Panc1 (cell line): Measurements from ENCODE around the gene PDE4B. TPM values are rescaled to one million over a fixed set of nuclear protein-coding genes. Genes with fewer than 3 reads are reported as not detected.

ENCODE experiments used
- ATAC-seq: fragments of 200-7000 bp; cut with Tn5 transposase; 2 replicates; pipeline ENCODE4 v1.9.1; 2020; ENCODE audit warnings: mild to moderate bottlenecking, moderate library complexity
- BruUV-seq: library from RNA; stranded (reverse); fragments of 400-500 nt; replicated peaks from 2 replicates; lab custom pipeline; 2021; lab: Mats Ljungman, UMichigan
- CTCF ChIA-PET: fragments of 300-600 bp; sonication (Branson Sonifier 250); formaldehyde crosslinking; loops from one replicate; lab custom pipeline; 2022; ENCODE audit warnings: antibody characterized with exemption; lab: Charles Lee
- POLR2A ChIA-PET: fragments of 300-600 bp; sonication (Branson Sonifier 250); formaldehyde crosslinking; loops from one replicate; lab custom pipeline; 2022; ENCODE audit warnings: antibody characterized with exemption; lab: Charles Lee
- DNase-seq: peaks from one replicate; pipeline ENCODE4 v3.0.0-alpha.2; 2010; ENCODE audit warnings: low read depth, low spot score
- H3K27ac ChIP-seq: 2 replicates; pipeline ENCODE4 v1.5.1; 2011; ENCODE audit warnings: mild to moderate bottlenecking, low read length, inconsistent platforms
- H3K27me3 ChIP-seq: fragments of 200-500 bp; sonication (Bioruptor generic); 2 replicates; pipeline ENCODE4 v1.6.0; 2014; ENCODE audit warnings: low read length, inconsistent platforms; ENCODE audit not compliant: control insufficient read depth, insufficient read depth
- H3K36me3 ChIP-seq: fragments of 200-500 bp; sonication (Bioruptor generic); 2 replicates; pipeline ENCODE4 v1.5.1; 2014; ENCODE audit warnings: inconsistent platforms, mild to moderate bottlenecking, low read length, moderate library complexity; ENCODE audit not compliant: control insufficient read depth, insufficient read depth
- H3K4me1 ChIP-seq: 2 replicates; pipeline ENCODE4 v1.5.1; 2011; ENCODE audit warnings: inconsistent platforms, mild to moderate bottlenecking, low read length, moderate library complexity; ENCODE audit not compliant: control insufficient read depth, insufficient read depth
- H3K4me3 ChIP-seq, 2 experiments: 2 replicates each; pipeline ENCODE4 v1.5.1; 2011 to 2012; ENCODE audit warnings: low read depth in 2 of 2, low read length in 2 of 2, mild to moderate bottlenecking in 2 of 2, inconsistent platforms in 1 of 2, moderate library complexity in 1 of 2
- H3K9me3 ChIP-seq: fragments of 200-500 bp; sonication (Bioruptor generic); 2 replicates; pipeline ENCODE4 v1.5.1; 2014; ENCODE audit warnings: low read depth, mild to moderate bottlenecking, inconsistent platforms, low read length, moderate library complexity; ENCODE audit not compliant: control insufficient read depth, insufficient read depth
- POLR2AphosphoS5 ChIP-seq: IDR thresholded peaks from 2 replicates; pipeline ENCODE4 v1.6.1; 2012; ENCODE audit warnings: mild to moderate bottlenecking, low read depth, low read length, moderate library complexity
- SIN3A ChIP-seq: IDR thresholded peaks from 2 replicates; pipeline ENCODE4 v1.6.1; 2012; ENCODE audit warnings: low read depth, mild to moderate bottlenecking, low read length, moderate library complexity, borderline replicate concordance; ENCODE audit not compliant: insufficient read depth
- TCF7L2 ChIP-seq: IDR thresholded peaks from 2 replicates; pipeline ENCODE4 v1.6.1; 2011; ENCODE audit warnings: mild to moderate bottlenecking, low read depth, low read length, inconsistent platforms
- in situ Hi-C: cut with HindIII; loops from 2 replicates; pipeline ENCODE4 v1.10.0; 2016; ENCODE audit warnings: low sequenced_read_pairs, low pct_unique_long_range_greater_than_20kb
- intact Hi-C: fragments of 100-400 bp; cut with micrococcal nuclease; formaldehyde crosslinking; loops from one replicate; pipeline ENCODE4 v1.10.0; 2022; ENCODE audit not compliant: unreplicated experiment
- total RNA-seq: library from RNA; stranded (reverse); gene quantifications from one replicate; pipeline ENCODE4 v1.2.1, GENCODE V29; 2021; ENCODE audit not compliant: unreplicated experiment
- TF ChIP-seq, protein P1 (sequence below), 2 experiments: IDR thresholded peaks; 2 replicates each; pipeline ENCODE4 v1.6.1; 2011 to 2012; ENCODE audit warnings: low read depth in 2 of 2, control low read depth in 1 of 2, low read length in 1 of 2, mild to moderate bottlenecking in 1 of 2, moderate library complexity in 1 of 2; ENCODE audit not compliant: insufficient read depth in 1 of 2
- TF ChIP-seq, protein P2 (sequence below): fragments of 450-650 bp; IDR thresholded peaks from 2 replicates; pipeline ENCODE4 v1.5.1; 2017; ENCODE audit warnings: mild to moderate bottlenecking

PDE4B gene
- total RNA-seq, 1 experiment from 2014 or later, result 0.26 TPM

DNA sequence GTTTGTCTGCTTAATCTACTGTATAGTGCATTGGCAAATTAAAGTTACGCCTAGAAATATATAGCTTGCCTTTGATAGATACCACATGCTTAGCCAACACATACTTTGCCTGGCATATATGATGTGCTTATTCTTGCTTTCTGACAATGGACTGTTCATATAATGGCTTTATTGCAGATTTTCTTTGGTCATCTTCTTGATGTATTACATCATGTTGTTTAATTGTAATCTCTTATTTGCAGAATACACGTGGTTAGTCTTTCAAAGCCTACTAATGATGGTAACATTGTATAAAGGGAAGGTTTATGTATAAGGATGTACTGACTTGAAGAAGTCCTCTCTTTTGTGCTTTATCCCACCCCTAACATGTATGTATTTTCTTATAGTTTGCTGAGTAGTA is 201.5 kb downstream of the PDE4B start:
- Histone ChIP-seq H3K9me3 (no peaks in the 10 kb centered on the region), H3K27ac (no peak overlapping the region), H3K27me3 (no peaks in the 10 kb centered on the region), H3K4me1 (no peaks in the 10 kb centered on the region), H3K4me3 (no peak overlapping the region), H3K36me3 (no peaks in the 10 kb centered on the region)
- ChIA-PET CTCF (no interaction called here), POLR2A (no interaction called here)
- no TSS peak for BruUV-seq
- intact Hi-C loops (no loop called here), in situ Hi-C loops (no loop called here)
- DNase-seq (no peak), ATAC-seq (no peak)
- TF ChIP-seq, protein P1, sequence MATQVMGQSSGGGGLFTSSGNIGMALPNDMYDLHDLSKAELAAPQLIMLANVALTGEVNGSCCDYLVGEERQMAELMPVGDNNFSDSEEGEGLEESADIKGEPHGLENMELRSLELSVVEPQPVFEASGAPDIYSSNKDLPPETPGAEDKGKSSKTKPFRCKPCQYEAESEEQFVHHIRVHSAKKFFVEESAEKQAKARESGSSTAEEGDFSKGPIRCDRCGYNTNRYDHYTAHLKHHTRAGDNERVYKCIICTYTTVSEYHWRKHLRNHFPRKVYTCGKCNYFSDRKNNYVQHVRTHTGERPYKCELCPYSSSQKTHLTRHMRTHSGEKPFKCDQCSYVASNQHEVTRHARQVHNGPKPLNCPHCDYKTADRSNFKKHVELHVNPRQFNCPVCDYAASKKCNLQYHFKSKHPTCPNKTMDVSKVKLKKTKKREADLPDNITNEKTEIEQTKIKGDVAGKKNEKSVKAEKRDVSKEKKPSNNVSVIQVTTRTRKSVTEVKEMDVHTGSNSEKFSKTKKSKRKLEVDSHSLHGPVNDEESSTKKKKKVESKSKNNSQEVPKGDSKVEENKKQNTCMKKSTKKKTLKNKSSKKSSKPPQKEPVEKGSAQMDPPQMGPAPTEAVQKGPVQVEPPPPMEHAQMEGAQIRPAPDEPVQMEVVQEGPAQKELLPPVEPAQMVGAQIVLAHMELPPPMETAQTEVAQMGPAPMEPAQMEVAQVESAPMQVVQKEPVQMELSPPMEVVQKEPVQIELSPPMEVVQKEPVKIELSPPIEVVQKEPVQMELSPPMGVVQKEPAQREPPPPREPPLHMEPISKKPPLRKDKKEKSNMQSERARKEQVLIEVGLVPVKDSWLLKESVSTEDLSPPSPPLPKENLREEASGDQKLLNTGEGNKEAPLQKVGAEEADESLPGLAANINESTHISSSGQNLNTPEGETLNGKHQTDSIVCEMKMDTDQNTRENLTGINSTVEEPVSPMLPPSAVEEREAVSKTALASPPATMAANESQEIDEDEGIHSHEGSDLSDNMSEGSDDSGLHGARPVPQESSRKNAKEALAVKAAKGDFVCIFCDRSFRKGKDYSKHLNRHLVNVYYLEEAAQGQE (IDR thresholded peaks at IDR 0.05; ENCODE audit: insufficient read depth in 1 of 2, low read depth in 2 of 2, low read length in 1 of 2), result no peak
- TF ChIP-seq POLR2AphosphoS5 (no peak), TCF7L2 (no peak), SIN3A (no peak)
- TF ChIP-seq, protein P2, sequence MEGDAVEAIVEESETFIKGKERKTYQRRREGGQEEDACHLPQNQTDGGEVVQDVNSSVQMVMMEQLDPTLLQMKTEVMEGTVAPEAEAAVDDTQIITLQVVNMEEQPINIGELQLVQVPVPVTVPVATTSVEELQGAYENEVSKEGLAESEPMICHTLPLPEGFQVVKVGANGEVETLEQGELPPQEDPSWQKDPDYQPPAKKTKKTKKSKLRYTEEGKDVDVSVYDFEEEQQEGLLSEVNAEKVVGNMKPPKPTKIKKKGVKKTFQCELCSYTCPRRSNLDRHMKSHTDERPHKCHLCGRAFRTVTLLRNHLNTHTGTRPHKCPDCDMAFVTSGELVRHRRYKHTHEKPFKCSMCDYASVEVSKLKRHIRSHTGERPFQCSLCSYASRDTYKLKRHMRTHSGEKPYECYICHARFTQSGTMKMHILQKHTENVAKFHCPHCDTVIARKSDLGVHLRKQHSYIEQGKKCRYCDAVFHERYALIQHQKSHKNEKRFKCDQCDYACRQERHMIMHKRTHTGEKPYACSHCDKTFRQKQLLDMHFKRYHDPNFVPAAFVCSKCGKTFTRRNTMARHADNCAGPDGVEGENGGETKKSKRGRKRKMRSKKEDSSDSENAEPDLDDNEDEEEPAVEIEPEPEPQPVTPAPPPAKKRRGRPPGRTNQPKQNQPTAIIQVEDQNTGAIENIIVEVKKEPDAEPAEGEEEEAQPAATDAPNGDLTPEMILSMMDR, result no peak

DNA sequence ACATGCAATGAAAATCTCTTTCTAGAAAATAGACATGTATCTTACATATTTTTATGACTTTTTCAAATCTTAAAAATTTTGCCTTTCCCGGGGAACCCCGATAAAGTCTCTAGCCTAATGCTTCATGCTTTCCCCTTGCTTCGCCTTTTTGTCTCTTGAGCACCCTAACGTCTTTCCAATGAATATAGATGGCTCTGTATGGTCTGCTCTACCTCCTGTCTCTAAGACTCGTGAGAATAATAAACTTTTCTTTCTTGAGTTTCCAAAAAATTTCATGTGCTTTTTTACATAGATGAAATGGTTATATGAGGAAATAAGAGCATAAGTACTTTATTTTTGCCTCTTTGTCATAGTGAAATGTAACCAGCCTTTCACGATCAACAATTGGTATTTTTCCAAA is 202.6 kb downstream of the PDE4B start:
- no peak for DNase-seq
- intact Hi-C loops, result no loop called here
- ChIA-PET CTCF (no interaction called here), POLR2A (no interaction called here)
- in situ Hi-C loops, result no loop called here
- ATAC-seq, result no peak
- no TSS peak for BruUV-seq
- H3K4me1 ChIP-seq, result no peaks in the 10 kb centered on the region
- H3K4me3 ChIP-seq, result no peak overlapping the region
- no peaks in the 10 kb centered on the region for H3K36me3 ChIP-seq
- no peak for TF ChIP-seq POLR2AphosphoS5
- TF ChIP-seq SIN3A, result no peak
- TF ChIP-seq, protein P2, result no peak
- TF ChIP-seq TCF7L2, result no peak
- TF ChIP-seq, protein P1 (IDR thresholded peaks at IDR 0.05; ENCODE audit: insufficient read depth in 1 of 2, low read depth in 2 of 2, low read length in 1 of 2), result no peak
- no peaks in the 10 kb centered on the region for H3K9me3 ChIP-seq
- H3K27ac ChIP-seq, result no peak overlapping the region
- no peaks in the 10 kb centered on the region for H3K27me3 ChIP-seq
